HepG2 (cell line): ENCODE results near the gene RABL6. TPM values are rescaled to one million over a fixed set of nuclear protein-coding genes. Genes with fewer than 3 reads are reported as not detected.

ENCODE experiments used
- CEBPB ChIP-seq: IDR thresholded peaks from 2 replicates; pipeline ENCODE4 v1.6.1; 2011; ENCODE audit warnings: low read depth, low read length, improper control_type of control experiment, borderline replicate concordance
- EZH2 ChIP-seq: conservative IDR thresholded peaks from 2 replicates; pipeline ENCODE4 v1.6.1; 2012; ENCODE audit warnings: mild to moderate bottlenecking, low read depth, low read length, moderate library complexity
- FOXC1 ChIP-seq: sonication (generic); formaldehyde crosslinking; IDR thresholded peaks from 2 replicates; pipeline ENCODE4 v1.8.0; 2022; ENCODE audit warnings: mild to moderate bottlenecking, missing genetic modification reagents, borderline replicate concordance
- HDAC1 ChIP-seq: sonication (generic); formaldehyde crosslinking; IDR thresholded peaks from 2 replicates; pipeline ENCODE4 v1.5.1; 2020; ENCODE audit warnings: mild to moderate bottlenecking, missing genetic modification reagents
- KLF11 ChIP-seq: IDR thresholded peaks from 2 replicates; pipeline ENCODE4 v1.6.1; 2016; ENCODE audit warnings: missing compliant biosample characterization
- MED13 ChIP-seq: sonication (generic); formaldehyde crosslinking; IDR thresholded peaks from 2 replicates; pipeline ENCODE4 v1.5.0; 2020; ENCODE audit warnings: missing genetic modification reagents
- MIER3 ChIP-seq: IDR thresholded peaks from 2 replicates; pipeline ENCODE4 v1.6.1; 2016; ENCODE audit warnings: missing compliant biosample characterization, borderline replicate concordance
- PHF5A ChIP-seq: IDR thresholded peaks from one replicate; pipeline ENCODE4 v1.6.1; 2018; ENCODE audit warnings: low read depth, missing genetic modification reagents; ENCODE audit not compliant: unreplicated experiment
- POLR2AphosphoS5 ChIP-seq: IDR thresholded peaks from 2 replicates; pipeline ENCODE4 v1.6.1; 2012; ENCODE audit warnings: low read depth, low read length
- SKI ChIP-seq: fragments of 450-650 bp; IDR thresholded peaks from one replicate; pipeline ENCODE4 v1.6.1; 2018; ENCODE audit warnings: mild to moderate bottlenecking; ENCODE audit not compliant: partially characterized antibody
- SP4 ChIP-seq: sonication (generic); formaldehyde crosslinking; IDR thresholded peaks from 2 replicates; pipeline ENCODE4 v1.8.1; 2023; ENCODE audit warnings: mild to moderate bottlenecking, missing genetic modification reagents
- TBX3 ChIP-seq: fragments of 450-650 bp; IDR thresholded peaks from 2 replicates; pipeline ENCODE4 v1.6.1; 2017; ENCODE audit warnings: antibody characterized with exemption, mild to moderate bottlenecking, inconsistent platforms, borderline replicate concordance
- ZBTB10 ChIP-seq: sonication (generic); formaldehyde crosslinking; IDR thresholded peaks from 2 replicates; pipeline ENCODE4 v1.4.0; 2020; ENCODE audit warnings: missing genetic modification reagents, borderline replicate concordance
- ZC3H13 ChIP-seq: sonication (generic); formaldehyde crosslinking; IDR thresholded peaks from 2 replicates; pipeline ENCODE4 v1.8.1; 2023; ENCODE audit warnings: mild to moderate bottlenecking, missing genetic modification reagents, moderate library complexity
- ZFY ChIP-seq: sonication (generic); formaldehyde crosslinking; IDR thresholded peaks from 2 replicates; pipeline ENCODE4 v1.4.0; 2020; ENCODE audit warnings: missing genetic modification reagents
- ZNF30 ChIP-seq: sonication (generic); formaldehyde crosslinking; IDR thresholded peaks from 2 replicates; pipeline ENCODE4 v1.5.0; 2020; ENCODE audit warnings: mild to moderate bottlenecking, missing genetic modification reagents
- ZNF335 ChIP-seq: sonication (generic); formaldehyde crosslinking; IDR thresholded peaks from 2 replicates; pipeline ENCODE4 v1.4.0; 2020; ENCODE audit warnings: missing genetic modification reagents
- ZNF44 ChIP-seq: sonication (generic); formaldehyde crosslinking; IDR thresholded peaks from 2 replicates; pipeline ENCODE4 v1.5.1; 2020; ENCODE audit warnings: mild to moderate bottlenecking, missing genetic modification reagents
- ZNF598 ChIP-seq: sonication (generic); formaldehyde crosslinking; IDR thresholded peaks from 2 replicates; pipeline ENCODE4 v1.5.1; 2020; ENCODE audit warnings: mild to moderate bottlenecking, missing genetic modification reagents, borderline replicate concordance
- ZNF644 ChIP-seq: IDR thresholded peaks from 2 replicates; pipeline ENCODE4 v1.6.1; 2016; ENCODE audit warnings: low read depth
- ZNF772 ChIP-seq: sonication (generic); formaldehyde crosslinking; IDR thresholded peaks from 2 replicates; pipeline ENCODE4 v1.5.0; 2020; ENCODE audit warnings: mild to moderate bottlenecking, missing genetic modification reagents
- ZNF782 ChIP-seq: sonication (generic); formaldehyde crosslinking; IDR thresholded peaks from 2 replicates; pipeline ENCODE4 v1.4.0; 2020; ENCODE audit warnings: missing genetic modification reagents, mild to moderate bottlenecking, borderline replicate concordance
- polyA plus RNA-seq, 8 experiments: library from polyadenylated mRNA; depleted of rRNA in 3 of 8; stranded (reverse) in 7 of 8; unstranded in 1 of 8; fragments of >200 nt; fragmentation: Illumina TruSeq in 4 of 8; extraction: Trizol in 4 of 8; gene quantifications; 2 replicates each; pipeline versions ENCODE4 v1.2.1 to v1.2.3, GENCODE V29; 2011 to 2016; ENCODE audit warnings: low read depth in 4 of 8, missing spikeins in 1 of 8, mixed read lengths in 1 of 8; ENCODE audit not compliant: insufficient read depth in 1 of 8
- total RNA-seq, 5 experiments: library from RNA; depleted of rRNA; stranded (reverse); fragments of >200 nt; fragmentation: Illumina TruSeq; extraction: Trizol; gene quantifications; 2 replicates each; pipeline ENCODE4 v1.2.3, GENCODE V29; 2016; ENCODE audit warnings: low read depth in 1 of 5
- TF ChIP-seq, protein P1 (sequence below): sonication (generic); formaldehyde crosslinking; IDR thresholded peaks from 2 replicates; pipeline ENCODE4 v1.8.1; 2023; ENCODE audit warnings: mild to moderate bottlenecking, moderate library complexity, missing genetic modification reagents
- TF ChIP-seq, protein P2 (sequence below): IDR thresholded peaks from 2 replicates; pipeline ENCODE4 v1.6.1; 2018; ENCODE audit warnings: missing genetic modification reagents
- TF ChIP-seq, protein P3 (sequence below): sonication (generic); formaldehyde crosslinking; conservative IDR thresholded peaks from 2 replicates; pipeline ENCODE4 v1.8.1; 2023; ENCODE audit warnings: missing genetic modification reagents

Gene RABL6
- total and polyA plus RNA-seq, 2 of the 13 experiments (the other 11 are each of a cell fraction or from before 2014, with no cell fraction given), result 81.5 to 125 TPM

DNA sequence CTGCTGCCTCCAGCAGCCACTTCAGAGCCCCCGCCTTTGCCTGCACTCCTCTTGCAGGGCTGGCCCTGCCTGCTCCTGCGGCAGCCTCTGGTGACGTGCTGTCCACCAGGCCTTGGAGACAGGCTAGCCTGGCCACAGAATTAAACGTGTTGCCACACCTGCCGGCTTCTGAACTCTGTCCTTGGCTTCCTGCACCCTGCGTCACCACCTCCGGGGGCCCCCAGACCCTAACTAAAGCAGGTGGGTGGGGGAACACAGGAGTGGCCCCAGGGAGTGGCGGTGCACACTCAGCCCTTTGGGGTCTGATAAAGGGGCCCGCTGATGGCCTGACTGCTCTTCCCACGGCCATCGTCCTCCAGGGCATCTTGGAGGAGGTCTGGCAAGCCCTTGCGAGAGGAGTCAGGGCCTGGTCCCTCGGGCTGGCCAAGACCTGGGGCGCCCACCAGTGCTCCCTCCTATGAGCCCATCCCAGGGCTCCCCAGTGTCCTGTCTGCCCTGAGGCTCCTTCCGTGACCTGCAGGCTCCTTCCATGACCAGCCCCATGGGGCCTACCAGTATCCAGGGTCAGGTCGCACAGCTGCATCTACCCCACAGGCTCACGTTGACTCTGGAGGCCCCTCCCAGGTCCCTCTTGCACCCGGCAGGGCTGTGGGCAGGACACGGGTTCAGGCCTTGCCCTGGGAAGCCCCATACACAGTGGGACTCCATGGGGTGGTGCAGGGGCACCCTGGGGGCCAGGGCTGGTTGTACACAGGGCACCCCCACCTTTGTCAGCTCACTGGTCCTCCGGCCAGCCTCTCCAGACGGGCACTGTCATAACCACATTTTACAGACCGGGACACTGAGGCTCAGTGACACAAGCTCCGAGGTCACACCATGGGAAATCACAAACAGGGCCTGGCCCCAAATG, 43.4 kb downstream of the RABL6 start (continued):
- TF ChIP-seq, protein P1, sequence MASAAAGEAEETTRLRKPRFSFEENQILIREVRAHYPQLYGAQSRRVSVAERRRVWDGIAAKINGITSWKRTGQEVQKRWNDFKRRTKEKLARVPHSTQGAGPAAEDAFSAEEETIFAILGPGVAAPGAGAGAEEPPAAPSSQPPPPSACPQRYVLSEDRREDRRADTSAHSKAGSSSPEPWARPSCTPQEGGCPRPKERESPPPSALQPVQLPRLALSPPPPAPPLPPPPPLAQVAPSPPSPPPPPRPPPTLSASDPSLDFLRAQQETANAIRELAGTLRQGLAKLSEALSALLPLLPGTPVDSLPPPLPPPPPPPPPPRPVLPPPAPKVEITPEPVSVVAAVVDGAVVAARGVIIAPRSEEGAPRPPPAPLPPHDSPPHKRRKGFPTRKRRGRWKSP (CRISPR knock-in tag), result no peak
- TF ChIP-seq ZC3H13 (CRISPR knock-in tag), result 0 out of 2 replicates have a peak, but pooled peaks have one; percentile 37
- TF ChIP-seq ZNF772, result no peak
- peak; percentile 25; the same call in 1 of the 2 replicates for TF ChIP-seq ZFY (CRISPR knock-in tag)
- TF ChIP-seq MED13, result 0 out of 2 replicates have a peak, but pooled peaks have one; percentile 15
- TF ChIP-seq ZNF44 (CRISPR knock-in tag), result no peak
- no peak for TF ChIP-seq ZNF335 (CRISPR knock-in tag)
- no peak for TF ChIP-seq SKI
- no peak for TF ChIP-seq PHF5A (CRISPR knock-in tag)
- TF ChIP-seq FOXC1 (CRISPR knock-in tag), result 0 out of 2 replicates have a peak, but pooled peaks have one; percentile 16
- TF ChIP-seq ZNF598 (CRISPR knock-in tag), result 0 out of 2 replicates have a peak, but pooled peaks have one; percentile 36
- no peak for TF ChIP-seq KLF11 (CRISPR knock-in tag)
- no peak for TF ChIP-seq ZNF644 (CRISPR knock-in tag)
- TF ChIP-seq, protein P2, sequence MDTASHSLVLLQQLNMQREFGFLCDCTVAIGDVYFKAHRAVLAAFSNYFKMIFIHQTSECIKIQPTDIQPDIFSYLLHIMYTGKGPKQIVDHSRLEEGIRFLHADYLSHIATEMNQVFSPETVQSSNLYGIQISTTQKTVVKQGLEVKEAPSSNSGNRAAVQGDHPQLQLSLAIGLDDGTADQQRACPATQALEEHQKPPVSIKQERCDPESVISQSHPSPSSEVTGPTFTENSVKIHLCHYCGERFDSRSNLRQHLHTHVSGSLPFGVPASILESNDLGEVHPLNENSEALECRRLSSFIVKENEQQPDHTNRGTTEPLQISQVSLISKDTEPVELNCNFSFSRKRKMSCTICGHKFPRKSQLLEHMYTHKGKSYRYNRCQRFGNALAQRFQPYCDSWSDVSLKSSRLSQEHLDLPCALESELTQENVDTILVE (CRISPR knock-in tag), result no peak
- no peak for TF ChIP-seq TBX3
- TF ChIP-seq, protein P3, sequence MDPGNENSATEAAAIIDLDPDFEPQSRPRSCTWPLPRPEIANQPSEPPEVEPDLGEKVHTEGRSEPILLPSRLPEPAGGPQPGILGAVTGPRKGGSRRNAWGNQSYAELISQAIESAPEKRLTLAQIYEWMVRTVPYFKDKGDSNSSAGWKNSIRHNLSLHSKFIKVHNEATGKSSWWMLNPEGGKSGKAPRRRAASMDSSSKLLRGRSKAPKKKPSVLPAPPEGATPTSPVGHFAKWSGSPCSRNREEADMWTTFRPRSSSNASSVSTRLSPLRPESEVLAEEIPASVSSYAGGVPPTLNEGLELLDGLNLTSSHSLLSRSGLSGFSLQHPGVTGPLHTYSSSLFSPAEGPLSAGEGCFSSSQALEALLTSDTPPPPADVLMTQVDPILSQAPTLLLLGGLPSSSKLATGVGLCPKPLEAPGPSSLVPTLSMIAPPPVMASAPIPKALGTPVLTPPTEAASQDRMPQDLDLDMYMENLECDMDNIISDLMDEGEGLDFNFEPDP (CRISPR knock-in tag), result no peak
- TF ChIP-seq EZH2, result no peak
- TF ChIP-seq MIER3 (CRISPR knock-in tag), result no peak
- TF ChIP-seq POLR2AphosphoS5, result peak; percentile 46; the same call in 1 of the 2 replicates
- no peak for TF ChIP-seq ZBTB10 (CRISPR knock-in tag)
- no peak for TF ChIP-seq ZNF30 (CRISPR knock-in tag)
- no peak for TF ChIP-seq CEBPB
- no peak for TF ChIP-seq HDAC1 (CRISPR knock-in tag)
- 0 out of 2 replicates have a peak, but pooled peaks have one; percentile 19 for TF ChIP-seq SP4 (CRISPR knock-in tag)
- no peak; the same call in 1 of the 2 replicates for TF ChIP-seq ZNF782
